HG02759 (cell line): ENCODE measurements around the gene KLHL29.

ENCODE experiments used
- ATAC-seq: cut with Tn5 transposase; IDR thresholded peaks from one replicate; pipeline ENCODE4 v1.9.1; 2021; ENCODE audit warnings: mild to moderate bottlenecking, moderate library complexity; ENCODE audit not compliant: unreplicated experiment

Gene KLHL29

DNA sequence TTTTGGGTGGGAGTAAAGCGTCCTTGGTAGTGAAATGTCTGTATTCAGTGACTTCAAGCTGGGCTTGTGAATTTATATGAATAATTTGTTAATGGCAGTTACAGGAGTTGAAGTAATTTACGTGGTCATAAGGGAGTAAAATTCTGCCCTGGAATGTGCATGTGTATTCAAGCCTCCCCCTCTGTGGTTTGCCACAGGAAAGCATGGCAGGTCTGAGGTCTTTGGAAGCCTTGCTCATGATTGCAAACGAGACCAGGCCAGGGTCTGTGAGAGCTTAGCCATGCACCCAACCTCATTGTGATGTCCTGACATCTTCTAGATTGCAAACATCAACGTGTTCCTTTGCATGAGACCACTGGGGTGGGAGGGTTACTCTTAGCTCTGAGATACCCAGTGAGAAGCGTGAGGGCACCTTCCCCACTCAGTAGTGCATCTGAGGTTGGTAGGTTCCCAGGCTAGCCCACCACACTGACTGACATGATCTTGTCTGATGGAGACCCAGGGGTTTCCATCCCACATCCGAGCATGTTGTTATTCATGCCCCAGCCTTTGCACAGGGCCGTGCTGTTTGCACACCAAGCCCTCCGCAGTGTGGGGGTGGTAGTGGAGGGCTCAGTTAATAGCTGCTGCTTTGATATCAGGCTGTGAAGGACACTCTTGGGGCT is 216.5 kb downstream of the KLHL29 start:
- ATAC-seq = no peak

DNA sequence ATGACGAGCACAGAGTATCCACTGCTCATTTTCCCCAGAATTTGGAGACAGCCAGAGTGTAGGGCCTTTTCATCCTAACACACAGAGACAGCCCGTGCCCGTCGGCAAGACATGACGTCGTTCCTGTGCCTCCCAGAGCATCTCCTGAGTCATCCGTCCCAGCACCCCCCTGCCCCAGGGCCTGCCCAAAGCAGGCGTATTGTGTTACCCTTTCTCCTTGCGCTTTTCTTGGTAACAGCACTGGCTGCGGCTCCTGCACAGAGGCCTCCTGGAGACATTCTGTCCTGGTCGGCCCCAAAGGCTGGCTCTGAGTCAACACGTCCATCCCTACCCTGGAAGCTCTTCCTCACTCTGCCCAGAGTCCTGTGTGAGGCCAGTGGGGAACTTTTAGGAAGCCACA is 217.1 kb downstream of the KLHL29 start:
- no peak for ATAC-seq

DNA sequence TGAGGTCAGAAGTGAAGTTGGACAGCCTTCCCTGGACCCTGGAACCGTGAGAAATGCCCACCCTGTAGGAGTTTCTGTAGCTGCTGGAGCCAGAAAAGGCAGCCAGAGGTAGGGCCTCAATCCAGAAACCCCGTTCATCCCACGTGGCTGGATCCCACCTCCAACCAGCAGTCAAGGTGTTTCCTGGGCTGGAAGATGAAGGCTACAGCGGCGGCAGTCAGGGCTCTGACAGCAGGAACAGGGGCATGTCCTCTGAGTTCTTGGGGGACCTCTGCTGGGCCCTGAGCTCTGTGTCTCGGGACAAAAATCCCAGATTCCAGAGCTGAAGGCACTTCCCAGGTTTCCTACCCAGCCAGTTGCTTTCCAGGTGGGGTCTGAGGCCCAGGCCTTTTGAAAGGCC is 218.2 kb downstream of the KLHL29 start:
- ATAC-seq = no peak

DNA sequence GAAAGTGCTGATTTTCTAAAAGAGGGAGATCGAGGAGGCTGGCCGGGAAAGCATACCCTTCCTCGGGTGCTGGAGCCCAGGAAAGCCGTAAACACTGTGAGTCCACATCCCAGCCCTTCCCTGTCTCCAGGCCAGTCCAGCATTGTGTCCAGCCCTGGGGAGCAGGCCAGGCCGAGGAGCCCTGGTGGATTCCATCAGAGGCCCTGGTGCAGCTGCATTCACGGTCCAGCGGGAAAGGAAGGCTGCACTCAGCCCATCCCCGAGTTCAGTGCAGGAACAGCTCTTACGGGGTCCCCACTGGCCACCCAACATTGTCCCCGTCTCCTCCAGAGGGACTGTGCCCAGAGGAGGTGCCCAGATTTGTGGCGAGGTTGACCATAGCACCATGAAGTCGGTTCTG is 218.6 kb downstream of the KLHL29 start:
- ATAC-seq = no peak

DNA sequence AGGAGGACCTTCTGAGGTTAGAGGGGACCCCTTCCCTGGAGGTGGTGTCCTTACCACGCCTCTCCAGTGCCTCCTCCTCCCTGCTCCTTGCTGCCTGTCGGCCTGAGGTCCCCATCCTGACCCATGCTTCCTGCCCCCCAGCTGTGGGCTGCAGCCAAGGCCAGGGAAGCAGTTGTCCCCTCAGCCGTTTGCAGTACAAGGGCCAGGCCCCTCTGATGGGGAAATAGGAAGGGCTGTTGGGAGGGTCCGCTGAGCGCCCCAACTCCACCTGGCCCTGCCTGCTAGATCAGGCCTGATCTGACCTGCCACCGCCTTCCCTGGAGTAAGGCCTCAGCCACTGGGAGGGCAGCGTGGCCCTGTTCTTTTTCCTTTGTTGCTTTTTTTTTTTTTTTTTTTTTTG is 219.8 kb downstream of the KLHL29 start:
- no peak for ATAC-seq

DNA sequence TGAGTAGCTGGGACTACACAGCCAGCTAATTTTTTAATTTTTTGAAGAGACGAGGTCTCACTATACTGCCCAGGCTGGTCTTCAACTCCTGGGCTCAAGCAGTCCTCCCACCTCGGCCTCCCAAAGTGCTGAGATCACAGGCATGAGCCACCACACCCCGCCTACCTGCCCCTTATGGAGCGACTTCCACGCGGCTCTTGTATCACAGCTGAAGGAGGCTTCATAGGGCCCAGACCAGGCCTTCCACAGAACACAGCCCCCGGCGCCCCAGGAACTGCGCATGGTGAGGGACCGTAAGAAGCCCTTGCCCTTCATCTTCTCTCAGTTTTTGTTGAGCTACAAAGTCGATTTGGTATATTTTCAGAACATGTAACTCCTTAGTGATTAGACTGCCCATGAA is 220.3 kb downstream of the KLHL29 start:
- no peak for ATAC-seq

DNA sequence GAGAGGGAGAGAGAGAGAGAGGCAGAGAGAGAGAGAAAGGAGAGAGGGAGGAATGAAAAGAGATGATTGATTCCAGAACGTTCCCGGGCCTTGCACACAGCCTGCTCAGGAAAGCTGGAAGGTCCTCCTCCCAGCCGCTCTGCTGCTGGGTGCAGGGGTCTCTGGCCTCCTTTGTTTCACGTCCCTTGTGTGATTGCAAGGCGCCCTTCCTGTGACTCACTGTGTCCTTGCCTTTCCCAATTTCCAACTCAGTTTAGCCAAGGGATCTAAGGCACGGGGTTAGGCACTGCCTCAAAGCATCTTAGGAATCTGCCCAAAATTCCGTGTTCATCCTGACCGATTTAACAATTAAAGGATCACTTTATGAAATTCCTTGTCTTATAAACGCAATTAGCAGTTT is 221.2 kb downstream of the KLHL29 start:
- ATAC-seq = no peak

DNA sequence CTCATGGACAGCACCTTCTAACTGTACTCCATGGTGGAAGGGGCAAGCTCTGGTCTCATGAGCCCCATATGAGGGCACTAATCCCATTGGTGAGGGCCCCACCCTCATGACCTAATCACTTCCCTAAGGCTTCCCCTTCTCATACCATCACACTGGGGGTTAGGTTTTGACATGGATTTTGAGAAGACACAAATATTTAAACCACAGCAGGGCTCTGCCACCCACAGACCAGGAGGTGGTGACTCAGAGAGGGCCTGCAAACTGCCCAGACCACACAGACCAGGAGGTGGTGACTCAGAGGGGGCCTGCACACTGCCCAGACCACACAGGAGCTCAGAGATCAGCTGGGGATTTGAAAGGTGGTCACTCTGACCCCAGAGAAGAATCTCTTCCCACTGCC is 222.0 kb downstream of the KLHL29 start:
- ATAC-seq = no peak

DNA sequence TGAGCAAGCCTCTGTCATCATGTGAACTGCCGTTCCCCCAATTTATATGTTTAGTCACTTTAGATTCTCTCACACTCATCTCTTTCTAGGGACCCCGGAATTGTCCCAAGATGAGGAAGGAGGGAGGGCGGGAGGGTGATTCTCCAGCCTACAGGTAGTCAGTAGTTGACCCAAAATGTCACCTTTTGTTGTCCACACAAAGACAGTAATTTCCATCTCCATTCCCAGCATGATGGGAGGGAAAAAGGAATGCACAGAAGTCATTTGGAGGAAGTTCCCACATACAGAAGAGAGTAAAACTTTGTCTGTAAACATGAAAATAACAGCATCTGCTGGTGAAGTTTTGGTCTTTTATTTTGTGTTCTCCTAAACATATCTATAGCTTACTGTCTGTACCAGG is 222.9 kb downstream of the KLHL29 start:
- no peak for ATAC-seq

DNA sequence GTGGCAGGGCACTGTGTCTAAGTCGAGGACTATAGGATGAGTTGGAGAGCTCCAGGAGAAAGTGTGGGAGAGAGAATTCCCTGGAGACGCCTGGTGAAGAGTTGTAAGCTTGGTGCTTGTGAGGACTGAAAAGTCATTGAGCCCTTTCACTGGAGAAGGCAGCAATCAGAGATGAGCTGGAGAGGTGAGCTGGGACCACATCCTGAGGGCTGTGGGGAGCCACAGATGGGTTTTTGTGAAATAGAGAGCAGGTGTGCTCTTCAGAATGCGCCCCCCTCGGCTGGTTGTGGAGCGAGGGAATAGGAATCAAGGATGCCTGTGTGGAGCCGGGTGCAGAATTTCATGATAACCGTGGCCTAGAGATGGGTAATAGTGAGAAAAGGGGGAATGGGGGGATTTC is 224.3 kb downstream of the KLHL29 start:
- ATAC-seq = no peak

DNA sequence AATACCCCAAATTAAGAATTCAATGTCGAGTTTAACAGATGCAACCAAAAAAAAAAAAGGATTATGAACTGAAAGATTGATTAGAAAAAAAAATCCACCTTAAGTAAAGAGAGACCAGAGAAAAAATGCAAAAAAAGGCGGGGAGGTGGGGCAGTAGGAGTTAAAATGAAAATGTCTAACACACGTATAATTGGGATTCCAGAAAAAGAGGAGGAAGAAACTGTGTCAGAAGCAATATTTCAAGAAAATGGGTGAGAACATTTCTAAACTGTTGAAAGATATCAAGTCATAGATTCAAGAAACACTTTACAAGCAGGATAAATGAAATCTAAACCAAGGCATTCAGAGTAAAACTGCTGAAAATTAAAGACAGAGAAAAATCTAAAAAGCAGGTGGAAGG is 226.9 kb downstream of the KLHL29 start:
- ATAC-seq = no peak

DNA sequence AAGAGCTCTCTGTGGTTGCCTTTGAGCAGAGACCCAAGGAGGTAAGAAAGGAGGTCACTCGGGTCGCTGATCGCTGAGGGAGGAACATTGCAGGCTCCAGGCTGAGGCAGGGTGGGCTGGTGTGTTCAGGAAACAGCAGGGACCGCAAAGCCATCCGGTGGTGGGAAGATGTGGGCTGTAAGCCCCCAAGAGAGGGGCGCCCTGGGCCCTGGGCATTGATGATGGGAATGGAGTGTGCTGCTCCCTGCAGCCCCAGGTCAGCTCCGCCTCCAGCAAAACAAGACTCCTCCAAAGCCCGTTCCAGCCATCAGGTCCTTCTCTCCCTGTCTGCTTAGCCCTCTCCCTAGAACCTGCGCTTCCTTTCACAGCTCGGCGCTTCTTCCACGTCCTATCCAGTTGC is 229.7 kb downstream of the KLHL29 start:
- no peak for ATAC-seq

DNA sequence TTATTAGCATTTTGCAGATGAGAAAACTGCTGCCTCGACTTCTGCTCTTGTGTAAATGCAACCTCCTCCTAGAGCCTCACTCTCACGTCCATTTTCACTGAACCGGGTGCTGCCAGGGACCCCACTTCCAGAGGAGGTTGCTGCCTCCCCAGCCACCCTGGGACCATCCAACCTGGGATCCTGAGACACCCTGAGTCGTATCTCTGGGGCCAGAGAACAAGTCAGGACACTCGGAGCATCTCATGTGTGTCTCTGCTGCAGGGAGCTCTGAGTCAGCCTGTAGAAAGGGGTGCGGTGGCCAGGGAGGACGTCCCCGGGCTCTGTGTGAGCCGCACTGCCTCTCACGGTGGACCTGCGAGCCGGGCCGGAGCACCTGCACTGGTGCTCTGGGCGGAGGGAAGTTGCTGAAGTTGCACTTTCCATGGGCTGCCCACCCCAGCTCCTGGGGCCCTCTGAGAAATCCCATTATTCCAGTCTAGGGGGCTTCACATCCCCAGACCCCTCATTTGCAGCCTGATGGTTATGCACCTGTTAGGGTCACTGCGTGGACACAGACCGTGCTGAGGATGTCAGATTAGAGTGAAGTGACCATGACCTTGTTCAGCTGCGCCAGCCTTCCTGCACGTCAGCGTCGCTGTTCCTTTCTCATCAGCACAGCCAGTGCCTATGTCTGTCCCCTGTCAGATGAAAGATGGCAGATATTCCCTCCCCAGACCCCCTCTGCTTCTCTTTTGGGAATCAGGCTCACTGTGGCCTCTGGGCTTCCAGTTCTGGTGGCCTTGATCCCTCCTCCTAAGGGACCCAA is 230.4 kb downstream of the KLHL29 start:
- ATAC-seq = no peak

DNA sequence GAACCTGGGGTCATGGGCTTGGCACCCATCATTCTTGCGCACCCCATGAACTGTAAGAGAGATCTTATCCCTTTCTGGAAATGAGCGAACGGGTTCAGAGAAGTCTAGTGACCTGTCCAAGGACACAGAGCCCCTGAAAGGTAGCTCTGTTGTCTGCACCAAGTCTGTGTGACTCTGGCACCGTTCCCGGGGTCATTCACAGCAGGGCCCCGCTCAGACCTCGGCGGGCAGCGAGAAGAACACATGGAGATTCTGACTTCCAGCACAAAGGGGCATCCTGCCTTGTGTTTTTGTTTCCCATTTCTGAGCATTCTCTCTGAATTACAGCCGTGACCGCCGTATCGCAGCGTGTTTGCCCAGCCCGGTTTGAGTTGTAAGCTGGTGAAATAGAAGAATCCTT is 231.7 kb downstream of the KLHL29 start:
- ATAC-seq = no peak

DNA sequence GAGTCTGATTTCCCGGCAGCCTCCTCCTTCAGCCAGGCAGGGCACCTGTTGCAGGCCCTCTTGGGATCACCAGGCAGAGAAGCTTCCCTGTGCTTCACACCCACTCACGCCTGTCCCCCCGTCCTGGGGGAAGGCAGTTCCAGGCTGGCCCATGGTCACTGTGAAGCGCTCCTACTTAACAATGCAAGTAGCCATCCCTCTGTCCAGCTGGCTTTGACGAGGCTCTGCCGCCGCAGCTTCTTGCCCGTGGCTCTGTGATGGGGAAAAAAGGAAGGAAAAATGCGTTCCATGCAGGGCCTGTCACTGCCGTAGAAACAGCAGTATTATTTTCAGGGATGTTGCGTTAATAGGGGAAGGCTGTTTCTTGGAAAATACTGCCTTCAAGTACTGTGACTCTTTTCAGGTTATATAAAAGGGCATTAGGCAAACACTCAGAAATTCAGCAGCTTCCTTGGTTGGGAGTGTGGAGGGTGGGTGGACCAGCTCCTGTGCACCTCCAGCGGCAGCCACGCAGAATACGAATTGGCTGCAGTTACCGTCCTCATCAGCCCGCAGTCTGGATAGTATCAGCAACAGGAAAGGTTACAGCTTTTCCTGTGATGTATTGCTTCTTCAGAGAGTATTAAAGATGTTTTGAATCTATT is 232.3 kb downstream of the KLHL29 start:
- ATAC-seq = no peak

DNA sequence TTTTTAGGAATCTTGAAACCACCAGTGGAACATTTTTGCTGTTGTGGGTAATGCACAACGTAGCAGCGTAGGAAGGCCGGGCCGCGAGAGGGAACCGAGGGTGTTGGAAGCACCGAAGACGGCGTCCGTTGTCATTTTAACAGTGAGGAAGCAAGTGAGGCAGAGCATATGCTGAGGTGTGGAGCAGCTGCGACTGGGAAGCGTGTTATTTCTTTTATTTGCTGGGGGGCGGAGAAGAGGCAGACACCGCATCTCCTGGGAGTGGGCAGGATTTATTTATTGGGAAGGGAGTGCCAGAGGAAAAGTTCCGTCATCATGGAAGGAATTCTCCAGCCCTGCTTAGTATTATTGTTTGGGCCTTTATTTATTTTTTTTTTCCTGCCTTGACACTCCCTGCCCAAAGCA is 232.8 kb downstream of the KLHL29 start:
- no peak for ATAC-seq

DNA sequence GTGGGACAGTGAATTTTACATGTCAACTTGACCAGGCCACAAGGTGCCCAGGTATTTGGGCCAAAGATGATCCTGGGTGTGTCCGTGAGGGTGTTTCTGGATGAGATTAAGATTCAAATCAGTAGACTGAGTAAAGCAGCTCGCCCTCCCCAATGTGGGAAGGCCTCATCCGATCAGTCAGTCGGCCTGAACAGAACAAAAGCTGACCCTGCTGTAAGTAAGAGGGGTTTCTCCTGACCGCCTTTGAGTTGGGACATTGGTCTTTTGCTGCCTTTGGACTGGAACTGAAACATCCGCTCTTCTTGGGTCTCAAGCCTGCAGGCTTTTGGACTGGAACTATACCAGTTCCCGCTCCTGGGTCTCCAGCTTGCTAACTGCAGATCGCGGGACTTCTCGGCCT is 233.3 kb downstream of the KLHL29 start:
- no peak for ATAC-seq

DNA sequence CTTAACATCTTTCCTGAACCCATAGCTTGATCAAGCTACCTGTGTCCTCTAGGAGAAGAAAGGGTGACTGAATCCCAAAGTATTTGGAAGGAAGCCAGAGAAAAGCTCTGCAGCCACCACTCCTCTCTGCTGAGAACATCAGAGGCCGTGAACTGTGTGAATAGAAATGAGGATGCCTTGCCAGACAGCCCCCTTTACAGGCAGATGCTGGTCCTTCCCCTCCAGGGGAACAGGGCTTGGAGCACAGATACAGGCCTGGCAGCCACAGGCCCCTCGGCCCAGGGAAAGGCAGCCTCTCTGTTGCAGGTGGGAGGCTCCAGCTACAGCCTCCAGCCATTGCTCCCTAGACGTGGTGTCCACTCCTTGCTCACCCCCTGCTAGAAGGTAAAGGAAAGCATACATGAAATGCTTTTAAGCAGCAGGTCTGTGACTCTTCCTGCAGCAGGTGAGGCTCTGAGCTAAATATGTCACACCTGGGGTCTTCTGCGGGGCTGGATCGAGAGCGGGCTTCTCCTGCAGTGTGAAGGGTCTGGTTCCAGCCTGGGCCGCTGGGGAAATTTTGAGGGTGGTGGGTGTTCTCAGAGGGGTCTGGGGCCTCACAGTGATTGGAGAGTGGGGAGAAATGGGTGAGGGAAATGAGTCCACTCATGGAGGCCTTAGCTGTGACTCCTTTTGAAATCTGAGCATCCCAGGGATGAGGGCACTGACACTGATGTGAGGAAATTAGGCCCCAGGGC is 234.0 kb downstream of the KLHL29 start:
- no peak for ATAC-seq

DNA sequence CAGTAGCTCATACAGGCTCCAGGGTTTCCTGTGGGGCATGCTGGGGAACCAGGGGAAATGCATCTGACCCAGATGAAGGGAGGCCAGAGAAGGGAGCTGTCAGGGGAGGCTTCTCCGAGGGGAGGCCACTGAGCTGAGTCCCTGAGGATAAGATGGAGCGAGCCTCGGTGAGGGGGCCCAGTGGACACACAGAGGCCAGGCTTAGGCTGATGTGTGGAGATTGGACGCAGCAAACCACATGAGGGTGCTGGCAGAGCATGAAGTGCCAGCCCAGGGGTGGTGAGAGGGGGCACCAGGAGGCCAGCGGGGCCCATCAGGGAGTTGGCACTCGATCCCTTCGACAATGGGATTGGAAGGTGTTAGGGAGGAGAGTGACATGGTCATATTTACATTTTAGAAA is 235.0 kb downstream of the KLHL29 start:
- no peak for ATAC-seq

DNA sequence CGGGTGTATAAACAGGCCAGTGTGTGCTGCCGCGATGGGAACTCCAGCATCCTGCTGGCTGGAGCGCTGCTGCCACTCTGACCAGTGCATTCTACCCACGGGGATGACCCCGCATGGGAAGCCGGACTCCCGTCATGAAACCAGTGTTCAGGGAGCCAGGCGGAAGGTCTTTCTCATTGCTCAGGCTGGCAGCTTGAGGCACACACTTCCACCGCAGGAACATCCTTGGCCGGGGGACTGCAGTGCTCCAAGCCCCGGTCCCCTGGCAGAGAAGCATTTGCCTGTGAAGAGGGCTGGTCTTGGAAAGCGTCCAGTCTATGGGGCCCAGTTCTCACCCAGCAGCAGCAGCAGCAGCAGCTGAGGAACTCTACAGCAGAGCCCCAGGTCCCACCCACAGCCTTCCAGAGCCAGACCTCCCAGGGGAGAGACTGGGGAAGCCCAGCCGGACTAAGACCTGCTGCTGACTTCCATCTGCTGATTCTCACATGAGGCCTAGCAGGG is 235.9 kb downstream of the KLHL29 start:
- ATAC-seq = no peak

DNA sequence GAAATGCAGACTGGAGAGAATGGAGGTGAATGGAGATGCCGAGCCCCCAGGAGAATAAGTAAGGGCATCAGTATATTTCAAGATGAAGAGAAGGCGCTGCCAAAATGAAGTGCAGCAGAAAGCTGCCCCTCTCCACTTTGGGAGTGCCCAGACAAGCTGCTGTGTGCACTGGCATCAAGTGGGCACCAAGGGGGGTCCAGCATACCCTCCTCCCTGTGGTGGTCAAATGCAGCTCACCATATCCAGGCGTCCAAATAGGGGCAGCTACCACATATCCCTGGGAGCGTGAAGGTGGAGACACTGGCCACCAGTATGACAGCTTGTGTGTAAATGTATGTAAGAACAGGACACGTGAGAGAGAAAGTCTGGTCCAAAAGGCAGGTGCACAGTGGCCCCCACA is 236.6 kb downstream of the KLHL29 start:
- ATAC-seq = no peak
